Measurements from ENCODE around the gene NHLRC4. TPM values are rescaled to one million over a fixed set of nuclear protein-coding genes. Genes with fewer than 3 reads are reported as not detected.

NHLRC4 gene
- total and polyA plus RNA-seq, 12 donors: 0.57 to 22.3 (median 6.3) TPM

DNA sequence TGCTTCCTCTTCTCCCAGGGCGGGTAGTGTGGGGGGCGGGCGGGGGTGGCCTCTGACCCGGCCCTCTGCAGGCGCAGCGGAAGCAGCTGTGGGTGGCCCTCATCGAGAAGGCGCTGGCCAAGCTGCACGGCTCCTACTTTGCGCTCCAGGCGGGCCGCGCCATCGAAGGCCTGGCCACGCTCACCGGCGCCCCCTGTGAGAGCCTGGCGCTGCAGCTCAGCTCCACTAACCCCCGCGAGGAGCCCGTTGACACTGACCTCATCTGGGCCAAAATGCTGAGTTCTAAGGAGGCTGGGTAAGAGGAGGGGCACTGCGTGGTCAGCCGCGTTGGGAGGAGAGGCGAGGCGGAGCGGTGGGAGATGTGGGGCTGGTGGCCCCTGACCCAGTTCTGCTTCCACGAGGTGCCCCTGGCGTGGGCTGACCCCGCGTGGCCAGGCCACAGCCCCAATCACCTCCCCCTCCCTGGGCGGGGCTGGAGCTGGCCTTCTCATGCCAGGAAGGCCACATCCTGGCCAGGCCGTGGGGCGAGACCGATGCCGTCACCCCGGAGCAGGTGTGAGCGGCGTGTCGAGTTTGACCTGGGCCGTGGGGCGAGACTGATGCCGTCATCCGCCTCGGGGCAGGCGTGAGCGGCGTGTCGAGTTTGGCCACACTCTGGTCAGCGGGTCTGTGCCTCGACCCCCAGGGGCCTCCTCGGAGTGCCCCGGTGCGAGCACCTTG is 17.1 kb upstream of the NHLRC4 start:
- 92 to 95% (median 93%) methylated on average over 20 to 54 of the region's 54 CpGs for WGBS, 4 donors

DNA sequence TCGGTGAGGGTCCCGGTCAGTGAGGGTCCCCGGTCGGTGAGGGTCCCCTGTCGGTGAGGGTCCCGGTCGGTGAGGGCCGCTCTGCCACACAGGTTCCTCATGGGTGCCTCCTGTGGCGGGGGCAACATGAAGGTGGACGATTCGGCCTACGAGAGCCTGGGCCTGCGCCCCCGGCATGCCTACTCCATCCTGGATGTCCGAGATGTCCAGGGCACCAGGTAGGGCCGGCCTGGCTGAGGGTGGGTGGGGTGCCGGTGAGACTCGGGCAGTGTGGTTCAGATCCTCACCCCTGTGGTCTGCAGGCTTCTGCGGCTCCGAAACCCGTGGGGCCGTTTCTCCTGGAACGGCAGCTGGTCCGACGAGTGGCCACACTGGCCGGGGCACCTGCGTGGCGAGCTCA is 15.6 kb upstream of the NHLRC4 start:
- Histone ChIP-seq H3K36me3 (replicated peaks in 1 of 2) (peaks cover 0 to 33% of the 10 kb centered on the region in 2 donors), H3K27ac (no peak overlapping the region), H3K4me1 (replicated peaks in 1 of 2) (peaks cover 0 to 10% of the 10 kb centered on the region in 2 donors), H3K9me3 (replicated peaks in 1 of 3) (no peaks in the 10 kb centered on the region), H3K4me3 (no peak overlapping the region), H3K27me3 (no peaks in the 10 kb centered on the region)
- WGBS, 4 donors: 93 to 96% (median 95%) methylated on average over 3 to 28 of the region's 28 CpGs
- intact Hi-C loops (cut with DNase I): no loop called here
- TF ChIP-seq, protein P1, sequence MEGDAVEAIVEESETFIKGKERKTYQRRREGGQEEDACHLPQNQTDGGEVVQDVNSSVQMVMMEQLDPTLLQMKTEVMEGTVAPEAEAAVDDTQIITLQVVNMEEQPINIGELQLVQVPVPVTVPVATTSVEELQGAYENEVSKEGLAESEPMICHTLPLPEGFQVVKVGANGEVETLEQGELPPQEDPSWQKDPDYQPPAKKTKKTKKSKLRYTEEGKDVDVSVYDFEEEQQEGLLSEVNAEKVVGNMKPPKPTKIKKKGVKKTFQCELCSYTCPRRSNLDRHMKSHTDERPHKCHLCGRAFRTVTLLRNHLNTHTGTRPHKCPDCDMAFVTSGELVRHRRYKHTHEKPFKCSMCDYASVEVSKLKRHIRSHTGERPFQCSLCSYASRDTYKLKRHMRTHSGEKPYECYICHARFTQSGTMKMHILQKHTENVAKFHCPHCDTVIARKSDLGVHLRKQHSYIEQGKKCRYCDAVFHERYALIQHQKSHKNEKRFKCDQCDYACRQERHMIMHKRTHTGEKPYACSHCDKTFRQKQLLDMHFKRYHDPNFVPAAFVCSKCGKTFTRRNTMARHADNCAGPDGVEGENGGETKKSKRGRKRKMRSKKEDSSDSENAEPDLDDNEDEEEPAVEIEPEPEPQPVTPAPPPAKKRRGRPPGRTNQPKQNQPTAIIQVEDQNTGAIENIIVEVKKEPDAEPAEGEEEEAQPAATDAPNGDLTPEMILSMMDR (IDR thresholded peaks at IDR 0.05): no peak
- TF ChIP-seq POLR2A (IDR thresholded peaks at IDR 0.05): no peak
- no peak for DNase-seq

More for the DNA sequence above, 17.1 kb upstream of the NHLRC4 start:
- no peak overlapping the region for H3K27ac ChIP-seq
- H3K27me3 ChIP-seq: no peaks in the 10 kb centered on the region
- DNase-seq: no peak
- H3K4me3 ChIP-seq: no peak overlapping the region
- intact Hi-C loops (cut with DNase I): no loop called here
- peaks cover 0 to 9% of the 10 kb centered on the region in 2 donors for H3K4me1 ChIP-seq (replicated peaks in 1 of 2)
- H3K9me3 ChIP-seq (replicated peaks in 1 of 3): no peaks in the 10 kb centered on the region
- no peak for TF ChIP-seq POLR2A (IDR thresholded peaks at IDR 0.05)
- TF ChIP-seq, protein P1 (IDR thresholded peaks at IDR 0.05): no peak
- H3K36me3 ChIP-seq (replicated peaks in 1 of 2): peaks cover 0 to 33% of the 10 kb centered on the region in 2 donors

DNA sequence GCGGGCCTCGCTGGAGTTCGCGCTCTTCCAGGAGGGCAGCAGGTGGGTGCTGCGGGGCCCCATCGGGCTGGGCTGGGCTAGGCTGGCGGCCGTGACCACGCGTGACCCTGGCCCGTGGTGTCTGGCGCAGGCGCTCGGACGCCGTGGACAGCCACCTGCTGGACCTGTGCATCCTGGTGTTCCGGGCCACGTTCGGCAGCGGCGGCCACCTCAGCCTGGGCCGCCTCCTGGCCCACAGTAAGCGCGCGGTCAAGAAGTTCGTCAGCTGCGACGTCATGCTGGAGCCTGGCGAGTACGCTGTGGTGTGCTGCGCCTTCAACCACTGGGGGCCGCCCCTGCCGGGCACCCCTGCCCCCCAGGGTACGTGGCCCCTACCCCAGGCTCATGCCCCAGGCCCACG is 14.6 kb upstream of the NHLRC4 start:
- Histone ChIP-seq H3K27me3 (no peaks in the 10 kb centered on the region), H3K4me1 (replicated peaks in 1 of 2) (peaks cover 0 to 9% of the 10 kb centered on the region in 2 donors), H3K9me3 (replicated peaks in 1 of 3) (no peaks in the 10 kb centered on the region), H3K27ac (no peak overlapping the region), H3K4me3 (no peak overlapping the region), H3K36me3 (replicated peaks in 1 of 2) (peaks cover 0 to 33% of the 10 kb centered on the region in 2 donors)
- intact Hi-C loops (cut with DNase I): no loop called here
- 95 to 97% methylated on average over 31 to 35 of the region's 35 CpGs; no CpG with 5 or more reads in 2 of the 4 donors for WGBS, 4 donors
- DNase-seq: no peak
- TF ChIP-seq, protein P1 (IDR thresholded peaks at IDR 0.05): no peak
- TF ChIP-seq POLR2A (IDR thresholded peaks at IDR 0.05): no peak

DNA sequence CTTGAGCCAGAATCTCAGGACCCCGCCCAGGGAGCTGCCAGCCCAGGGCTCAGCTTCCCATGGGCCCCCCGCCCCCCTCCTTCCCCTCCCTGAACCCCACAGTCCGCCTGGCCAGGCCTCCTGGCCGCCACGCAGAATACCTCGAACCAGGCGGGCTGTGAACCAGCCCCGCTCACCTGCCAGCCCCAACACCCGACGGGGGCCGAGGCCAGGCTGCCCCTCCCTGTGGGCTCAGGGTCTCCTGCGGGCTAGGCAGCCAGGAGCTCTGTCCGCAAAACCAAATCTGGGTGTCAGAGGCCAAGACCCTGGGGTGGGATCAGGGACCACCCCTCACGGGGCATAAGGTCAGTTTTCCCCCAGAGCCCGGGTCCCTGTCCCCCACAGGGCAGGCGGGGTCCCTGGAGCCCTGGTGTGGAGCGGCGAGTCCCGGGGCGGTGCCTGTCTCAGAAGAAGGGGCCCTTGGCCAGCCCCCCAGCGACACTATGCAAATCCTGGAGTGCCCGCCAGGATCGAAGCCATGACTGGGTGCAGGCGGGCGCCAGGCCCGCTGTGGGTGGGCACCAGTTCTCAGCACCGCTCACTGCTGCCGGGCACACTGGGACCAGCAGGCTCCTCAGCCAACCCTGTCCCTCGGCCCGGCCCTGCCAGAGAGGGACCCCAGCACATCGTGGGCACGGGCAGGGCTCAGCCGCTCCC is 13.1 kb upstream of the NHLRC4 start:
- WGBS, 4 donors: 90 to 94% (median 93%) methylated on average over 8 to 33 of the region's 33 CpGs; no CpG with 5 or more reads in 1 of the 4 donors
- TF ChIP-seq, protein P1 (IDR thresholded peaks at IDR 0.05): no peak
- no peak for TF ChIP-seq POLR2A (IDR thresholded peaks at IDR 0.05)
- Histone ChIP-seq H3K4me3 (no peak overlapping the region), H3K27me3 (peaks cover 2% of the 10 kb centered on the region), H3K4me1 (replicated peaks in 1 of 2) (peaks cover 0 to 6% of the 10 kb centered on the region in 2 donors), H3K36me3 (replicated peaks in 1 of 2) (peaks cover 0 to 31% of the 10 kb centered on the region in 2 donors), H3K27ac (no peak overlapping the region), H3K9me3 (replicated peaks in 1 of 3) (no peaks in the 10 kb centered on the region)
- intact Hi-C loops (cut with DNase I): no loop called here
- no peak for DNase-seq
